CD4-positive, alpha-beta T cell (primary cell): ENCODE data around the gene RARB. TPM values are rescaled to one million over a fixed set of nuclear protein-coding genes. Genes with fewer than 3 reads are reported as not detected.

ENCODE experiments used
- ATAC-seq: fragments of 200-7000 bp; cut with Tn5 transposase; one replicate; pipeline ENCODE4 v1.10.0; 2022; ENCODE audit warnings: mild to moderate bottlenecking; ENCODE audit not compliant: poor library complexity
- CTCF ChIA-PET: fragments of 350-600 bp; sonication (Branson Sonifier 250); formaldehyde crosslinking; loops from one replicate; lab custom pipeline; 2021; ENCODE audit warnings: antibody characterized with exemption, inconsistent platforms; lab: Charles Lee
- POLR2A ChIA-PET: fragments of 350-600 bp; sonication (Branson Sonifier 250); formaldehyde crosslinking; loops from one replicate; lab custom pipeline; 2021; ENCODE audit warnings: antibody characterized with exemption, inconsistent platforms; lab: Charles Lee
- DNase-seq, 14 experiments: peaks; one replicate each; pipeline ENCODE4 v3.0.0-alpha.2; 2013 to 2020; ENCODE audit warnings: mixed read lengths in 2 of 14
- H3K27ac ChIP-seq, 2 donors: one replicate each; pipeline versions ENCODE4 v1.5.1 to v1.7.0; 2013; ENCODE audit warnings: low read length in 2 of 2, low read depth in 1 of 2, mild to moderate bottlenecking in 1 of 2
- H3K27me3 ChIP-seq, 2 experiments: 1 replicate in 1 of 2; 2 replicates in 1 of 2; pipeline versions ENCODE4 v1.6.1 to v1.7.0; 2013; ENCODE audit warnings: low read length in 2 of 2, control low read depth in 1 of 2, mild to moderate bottlenecking in 1 of 2, moderate library complexity in 1 of 2; ENCODE audit not compliant: insufficient read depth in 2 of 2, control insufficient read depth in 1 of 2
- H3K36me3 ChIP-seq: one replicate; pipeline ENCODE4 v1.6.1; 2013; ENCODE audit warnings: low read length, control low read depth; ENCODE audit not compliant: insufficient read depth
- H3K4me1 ChIP-seq: one replicate; pipeline ENCODE4 v1.6.1; 2013; ENCODE audit warnings: low read length, control low read depth; ENCODE audit not compliant: insufficient read depth
- H3K4me3 ChIP-seq: one replicate; pipeline ENCODE4 v1.5.1; 2013; ENCODE audit warnings: mild to moderate bottlenecking, low read length, moderate library complexity
- H3K9me3 ChIP-seq, 2 experiments: 1 replicate in 1 of 2; 2 replicates in 1 of 2; pipeline versions ENCODE4 v1.6.1 to v1.7.0; 2013; ENCODE audit warnings: low read length in 2 of 2, mild to moderate bottlenecking in 2 of 2, control low read depth in 1 of 2, moderate library complexity in 1 of 2; ENCODE audit not compliant: control insufficient read depth in 1 of 2, insufficient read depth in 1 of 2
- H3K27ac Mint-ChIP-seq: one replicate; pipeline ENCODE4 v1.8.0; 2020; ENCODE audit warnings: mixed read lengths
- H3K27me3 Mint-ChIP-seq: one replicate; pipeline ENCODE4 v1.8.0; 2021; ENCODE audit warnings: mixed read lengths
- H3K36me3 Mint-ChIP-seq: one replicate; pipeline ENCODE4 v1.8.0; 2021; ENCODE audit warnings: low read depth, mixed read lengths
- H3K4me1 Mint-ChIP-seq: one replicate; pipeline ENCODE4 v1.8.0; 2021; ENCODE audit warnings: low read depth, mixed read lengths
- H3K4me3 Mint-ChIP-seq: one replicate; pipeline ENCODE4 v1.8.0; 2020; ENCODE audit warnings: mild to moderate bottlenecking, mixed read lengths
- H3K9me3 Mint-ChIP-seq: one replicate; pipeline ENCODE4 v1.8.0; 2020; ENCODE audit warnings: mixed read lengths
- intact Hi-C, 2 experiments: fragments of 100-400 bp; cut with DNase I in 1 of 2; cut with micrococcal nuclease in 1 of 2; formaldehyde crosslinking; loops; one replicate each; pipeline versions ENCODE4 v1.15.1 to v1.9.0; 2023 to 2025; cut with DNase I, micrococcal nuclease
- total RNA-seq, 174 experiments: library from RNA in 2 of 174; stranded (reverse) in 2 of 174; gene quantifications; one replicate each; pipeline ENCODE4 v1.2.3 and lab custom pipeline; 2021 to 2026
- TF ChIP-seq, protein P1 (sequence below): fragments of 200-600 bp; IDR thresholded peaks from one replicate; pipeline ENCODE4 v1.8.0; 2022; ENCODE audit warnings: antibody characterized with exemption, mild to moderate bottlenecking

Gene RARB
- total RNA-seq, 2 experiments from 2014 or later: not detected

DNA sequence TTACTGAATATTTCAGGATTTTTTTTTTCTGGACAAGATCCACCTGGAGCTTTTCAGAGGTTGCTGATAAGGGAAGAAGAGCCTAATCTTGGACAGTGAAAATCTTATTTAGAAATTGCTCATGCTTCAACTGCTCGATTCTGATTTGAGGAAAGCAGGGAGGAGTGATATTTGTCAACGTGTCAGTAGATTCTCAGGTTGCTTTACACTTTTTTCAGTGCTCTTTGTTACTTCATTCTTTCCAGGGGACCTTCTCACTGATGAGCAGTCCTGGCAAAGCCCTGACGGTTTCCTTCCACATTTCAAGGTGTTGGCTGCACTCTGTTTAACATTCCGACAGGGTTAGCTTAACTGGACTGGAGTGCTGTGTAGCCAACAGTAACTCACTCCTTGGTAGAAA is 24.1 kb upstream of the RARB start:
- Mint-ChIP-seq H3K9me3 (no peaks in the 10 kb centered on the region), H3K4me1 (no peaks in the 10 kb centered on the region), H3K36me3 (no peaks in the 10 kb centered on the region), H3K27ac (no peak overlapping the region), H3K27me3 (no peaks in the 10 kb centered on the region), H3K4me3 (no peak overlapping the region)
- intact Hi-C loops: no loop called here
- ATAC-seq (no peak), DNase-seq (no peak)
- POLR2A ChIA-PET: no interaction called here
- CTCF ChIA-PET: no interaction called here
- Histone ChIP-seq H3K9me3 (peaks cover 0 to 3% of the 10 kb centered on the region in 2 experiments), H3K27me3 (no peaks in the 10 kb centered on the region), H3K4me3 (no peak overlapping the region), H3K4me1 (no peaks in the 10 kb centered on the region), H3K27ac (no peak overlapping the region), H3K36me3 (no peaks in the 10 kb centered on the region)
- TF ChIP-seq, protein P1, sequence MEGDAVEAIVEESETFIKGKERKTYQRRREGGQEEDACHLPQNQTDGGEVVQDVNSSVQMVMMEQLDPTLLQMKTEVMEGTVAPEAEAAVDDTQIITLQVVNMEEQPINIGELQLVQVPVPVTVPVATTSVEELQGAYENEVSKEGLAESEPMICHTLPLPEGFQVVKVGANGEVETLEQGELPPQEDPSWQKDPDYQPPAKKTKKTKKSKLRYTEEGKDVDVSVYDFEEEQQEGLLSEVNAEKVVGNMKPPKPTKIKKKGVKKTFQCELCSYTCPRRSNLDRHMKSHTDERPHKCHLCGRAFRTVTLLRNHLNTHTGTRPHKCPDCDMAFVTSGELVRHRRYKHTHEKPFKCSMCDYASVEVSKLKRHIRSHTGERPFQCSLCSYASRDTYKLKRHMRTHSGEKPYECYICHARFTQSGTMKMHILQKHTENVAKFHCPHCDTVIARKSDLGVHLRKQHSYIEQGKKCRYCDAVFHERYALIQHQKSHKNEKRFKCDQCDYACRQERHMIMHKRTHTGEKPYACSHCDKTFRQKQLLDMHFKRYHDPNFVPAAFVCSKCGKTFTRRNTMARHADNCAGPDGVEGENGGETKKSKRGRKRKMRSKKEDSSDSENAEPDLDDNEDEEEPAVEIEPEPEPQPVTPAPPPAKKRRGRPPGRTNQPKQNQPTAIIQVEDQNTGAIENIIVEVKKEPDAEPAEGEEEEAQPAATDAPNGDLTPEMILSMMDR: no peak

DNA sequence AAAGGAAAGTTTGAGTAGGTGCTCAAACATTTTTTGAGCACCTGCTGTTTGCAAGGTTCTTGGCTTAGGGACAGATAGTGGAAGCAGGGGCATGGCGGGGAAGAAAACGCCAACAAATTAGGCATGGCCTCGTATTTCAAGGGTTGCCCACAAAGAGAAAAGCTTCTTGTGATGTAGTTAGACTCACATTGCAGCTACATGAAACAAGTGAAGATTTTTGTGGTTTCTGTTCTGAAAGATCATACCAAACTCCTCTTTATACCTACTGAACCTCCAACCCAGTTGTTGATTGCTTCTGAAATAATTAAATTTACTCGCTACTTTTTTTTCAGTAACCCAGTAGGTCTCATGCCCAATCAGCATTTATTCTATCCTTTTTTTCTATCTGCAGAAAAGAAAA is 23.5 kb upstream of the RARB start:
- TF ChIP-seq, protein P1: no peak
- no peaks in the 10 kb centered on the region for H3K9me3 Mint-ChIP-seq
- no peak overlapping the region for H3K4me3 Mint-ChIP-seq
- H3K36me3 ChIP-seq: no peaks in the 10 kb centered on the region
- no peak overlapping the region for H3K4me3 ChIP-seq
- H3K27me3 ChIP-seq: no peaks in the 10 kb centered on the region
- no peak overlapping the region for H3K27ac ChIP-seq
- ChIA-PET CTCF (no interaction called here), POLR2A (no interaction called here)
- H3K9me3 ChIP-seq: peaks cover 0 to 4% of the 10 kb centered on the region in 2 experiments
- no peaks in the 10 kb centered on the region for H3K4me1 Mint-ChIP-seq
- intact Hi-C loops: no loop called here
- H3K27ac Mint-ChIP-seq: no peak overlapping the region
- ATAC-seq: no peak
- no peak for DNase-seq
- no peaks in the 10 kb centered on the region for H3K36me3 Mint-ChIP-seq
- H3K4me1 ChIP-seq: no peaks in the 10 kb centered on the region
- no peaks in the 10 kb centered on the region for H3K27me3 Mint-ChIP-seq

DNA sequence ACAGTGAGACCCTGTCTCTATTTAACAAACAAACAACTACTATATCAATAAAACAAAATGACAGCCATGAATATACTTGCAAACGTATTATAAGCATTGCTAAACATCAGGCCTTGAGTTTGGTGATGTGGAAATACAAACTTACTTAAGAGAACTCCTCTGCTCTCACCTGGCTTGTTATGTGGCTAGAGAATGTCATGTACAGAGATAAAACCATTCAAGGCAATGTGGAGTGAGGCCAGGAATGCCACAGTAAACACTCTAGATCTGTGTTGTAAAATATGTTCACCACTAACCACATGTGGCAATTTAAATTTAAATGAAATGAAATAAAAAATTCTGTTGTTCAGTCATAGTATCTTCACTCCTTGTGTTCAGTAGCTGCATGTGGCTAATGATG is 22.7 kb upstream of the RARB start:
- no peak for DNase-seq
- no peaks in the 10 kb centered on the region for H3K27me3 ChIP-seq
- H3K4me1 ChIP-seq: no peaks in the 10 kb centered on the region
- no peaks in the 10 kb centered on the region for H3K4me1 Mint-ChIP-seq
- POLR2A ChIA-PET: no interaction called here
- H3K4me3 ChIP-seq: no peak overlapping the region
- no peak for ATAC-seq
- H3K9me3 ChIP-seq: peaks cover 0 to 4% of the 10 kb centered on the region in 2 experiments
- H3K27ac ChIP-seq: no peak overlapping the region
- no peak overlapping the region for H3K4me3 Mint-ChIP-seq
- TF ChIP-seq, protein P1: no peak
- H3K27me3 Mint-ChIP-seq: no peaks in the 10 kb centered on the region
- intact Hi-C loops: no loop called here
- no peaks in the 10 kb centered on the region for H3K9me3 Mint-ChIP-seq
- H3K27ac Mint-ChIP-seq: no peak overlapping the region
- no peaks in the 10 kb centered on the region for H3K36me3 ChIP-seq
- no peaks in the 10 kb centered on the region for H3K36me3 Mint-ChIP-seq
- CTCF ChIA-PET: no interaction called here
